GM12874 (cell line): Measurements from ENCODE around the gene VCP.
A peak's percentile ranks its signal among the peaks of the same experiment; 100 is the strongest.

Experiments
- TF ChIP-seq, protein P1 (sequence below): IDR thresholded peaks from 2 replicates; pipeline ENCODE4 v1.5.1; 2011; ENCODE audit warnings: low read depth, mild to moderate bottlenecking, control low read depth, low read length, moderate library complexity; ENCODE audit not compliant: insufficient read depth

The VCP gene

DNA sequence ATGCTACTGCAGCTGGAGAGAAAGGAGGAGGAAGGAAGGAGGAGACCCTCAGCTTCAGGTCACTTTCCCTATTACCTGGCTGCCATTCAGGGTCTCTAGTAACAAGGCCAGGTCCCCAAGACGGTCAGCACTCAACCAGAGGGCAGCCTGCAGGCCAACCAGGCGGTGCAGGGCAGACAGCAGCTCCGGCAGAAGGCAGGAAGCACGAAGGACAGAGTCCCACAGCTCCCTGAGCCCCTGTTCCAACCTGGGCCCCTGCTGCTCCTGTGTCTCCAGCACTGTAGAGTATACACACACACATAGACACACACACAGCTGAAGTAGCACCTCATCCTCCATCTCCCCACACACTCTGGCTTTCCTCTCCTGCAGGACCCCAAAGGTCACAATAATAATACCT, 5.6 kb upstream of the VCP start:
- TF ChIP-seq, protein P1, sequence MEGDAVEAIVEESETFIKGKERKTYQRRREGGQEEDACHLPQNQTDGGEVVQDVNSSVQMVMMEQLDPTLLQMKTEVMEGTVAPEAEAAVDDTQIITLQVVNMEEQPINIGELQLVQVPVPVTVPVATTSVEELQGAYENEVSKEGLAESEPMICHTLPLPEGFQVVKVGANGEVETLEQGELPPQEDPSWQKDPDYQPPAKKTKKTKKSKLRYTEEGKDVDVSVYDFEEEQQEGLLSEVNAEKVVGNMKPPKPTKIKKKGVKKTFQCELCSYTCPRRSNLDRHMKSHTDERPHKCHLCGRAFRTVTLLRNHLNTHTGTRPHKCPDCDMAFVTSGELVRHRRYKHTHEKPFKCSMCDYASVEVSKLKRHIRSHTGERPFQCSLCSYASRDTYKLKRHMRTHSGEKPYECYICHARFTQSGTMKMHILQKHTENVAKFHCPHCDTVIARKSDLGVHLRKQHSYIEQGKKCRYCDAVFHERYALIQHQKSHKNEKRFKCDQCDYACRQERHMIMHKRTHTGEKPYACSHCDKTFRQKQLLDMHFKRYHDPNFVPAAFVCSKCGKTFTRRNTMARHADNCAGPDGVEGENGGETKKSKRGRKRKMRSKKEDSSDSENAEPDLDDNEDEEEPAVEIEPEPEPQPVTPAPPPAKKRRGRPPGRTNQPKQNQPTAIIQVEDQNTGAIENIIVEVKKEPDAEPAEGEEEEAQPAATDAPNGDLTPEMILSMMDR: no peak

- TF ChIP-seq, protein P1: no peak
Measured at GRCh38 chr9:35076848-35077247, 4.4 kb upstream of the VCP start.

DNA sequence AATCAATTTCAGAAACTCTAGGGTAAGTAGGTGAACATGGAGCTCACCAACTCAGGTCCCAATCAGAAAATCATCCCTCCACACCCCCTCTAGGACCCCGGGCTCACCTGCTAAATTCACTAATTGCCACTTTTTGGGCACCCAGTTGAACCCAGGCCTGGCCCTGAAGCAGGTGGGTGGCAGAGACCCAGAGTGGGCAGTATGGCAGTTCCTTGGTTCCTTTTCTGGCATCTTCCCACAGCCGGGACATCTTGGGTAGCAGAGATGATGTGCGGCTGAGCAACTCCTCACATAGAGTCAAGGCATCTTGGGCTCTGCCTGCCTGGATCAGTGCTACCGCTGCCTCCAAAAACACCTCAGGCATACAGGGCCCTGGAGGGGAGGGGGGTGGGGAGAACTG, 2.9 kb upstream of the VCP start:
- TF ChIP-seq, protein P1: no peak

DNA sequence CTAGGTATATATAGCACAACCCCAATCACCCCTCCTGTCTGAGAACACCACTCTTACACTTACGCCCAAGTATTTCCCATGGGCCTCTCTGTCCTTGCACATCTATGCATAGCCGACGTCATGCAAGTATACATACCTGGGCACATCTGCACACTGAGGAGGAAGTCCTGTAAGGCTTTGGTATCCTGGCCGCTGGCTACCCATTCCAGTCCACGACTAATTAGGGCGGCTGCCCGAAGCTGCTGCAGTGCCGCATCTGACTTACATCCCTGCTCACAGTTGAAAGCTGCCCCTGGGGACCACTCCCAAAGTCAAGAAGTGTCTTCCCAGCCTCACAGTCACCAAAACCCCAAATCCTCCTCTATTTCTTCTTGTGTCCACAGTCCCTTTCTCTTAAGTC, 2.4 kb upstream of the VCP start:
- TF ChIP-seq, protein P1: no peak

DNA sequence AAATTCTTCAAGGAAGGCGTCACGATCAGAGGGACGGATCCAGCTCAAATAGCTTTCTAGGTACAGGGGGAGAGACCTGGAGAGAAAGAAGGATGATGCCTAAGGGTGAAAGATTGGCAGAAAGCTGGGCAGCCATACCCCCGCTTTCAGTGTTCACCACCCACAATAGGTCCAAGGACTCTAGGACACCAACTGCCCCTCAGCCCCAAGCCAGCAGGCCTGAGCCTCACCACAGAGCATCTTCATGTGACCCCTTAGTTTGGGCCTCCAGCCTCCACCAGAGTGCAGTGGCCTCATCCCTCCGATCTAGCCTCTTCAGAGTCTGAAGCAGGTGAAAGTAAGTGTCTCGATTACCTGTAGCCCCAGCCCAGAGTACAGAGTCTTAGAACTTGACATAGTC, 1.7 kb upstream of the VCP start:
- TF ChIP-seq, protein P1: no peak

- TF ChIP-seq, protein P1: no peak
Measured at GRCh38 chr9:35073279-35073612, 821 bp upstream of the VCP start.

DNA sequence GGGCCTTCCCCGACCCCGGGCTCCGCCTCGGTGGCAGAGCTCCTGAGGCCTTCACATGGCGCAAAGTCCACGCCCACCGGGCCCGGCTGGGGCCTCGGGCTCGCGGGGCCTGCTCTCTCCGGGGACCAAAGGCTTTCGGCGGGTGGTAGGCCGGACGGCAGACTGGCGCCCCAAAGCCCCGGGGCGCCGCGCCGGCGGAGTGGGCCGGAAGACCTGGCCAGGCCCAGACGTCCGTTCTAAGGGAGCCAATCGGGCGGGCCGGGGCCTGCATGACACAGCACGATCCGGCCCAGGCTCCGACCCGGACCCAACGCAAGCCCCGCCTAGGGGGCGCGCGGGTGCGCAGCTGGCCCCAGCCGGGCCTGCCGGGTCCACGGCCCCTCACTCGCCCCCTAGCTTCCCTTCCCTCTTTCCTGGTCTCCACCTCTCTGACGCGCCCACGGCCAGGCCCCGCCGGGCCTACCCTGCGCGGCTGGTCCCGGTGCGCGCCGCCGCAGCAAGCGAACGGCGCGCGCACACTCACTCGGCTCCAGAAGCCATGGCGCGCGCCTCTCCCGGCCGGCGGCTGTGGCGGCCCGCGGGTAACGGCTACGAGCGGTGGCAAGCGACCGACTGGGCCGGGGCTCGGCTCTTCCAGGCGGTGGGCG, 488 bp downstream of the VCP start:
- TF ChIP-seq, protein P1: peak; percentile 57
